ENCODE data around the gene SCUBE1. TPM values are rescaled to one million over a fixed set of nuclear protein-coding genes. Genes with fewer than 3 reads are reported as not detected.

The SCUBE1 gene
- total RNA-seq, 1 donor from 2014 or later = 0.39 TPM

DNA sequence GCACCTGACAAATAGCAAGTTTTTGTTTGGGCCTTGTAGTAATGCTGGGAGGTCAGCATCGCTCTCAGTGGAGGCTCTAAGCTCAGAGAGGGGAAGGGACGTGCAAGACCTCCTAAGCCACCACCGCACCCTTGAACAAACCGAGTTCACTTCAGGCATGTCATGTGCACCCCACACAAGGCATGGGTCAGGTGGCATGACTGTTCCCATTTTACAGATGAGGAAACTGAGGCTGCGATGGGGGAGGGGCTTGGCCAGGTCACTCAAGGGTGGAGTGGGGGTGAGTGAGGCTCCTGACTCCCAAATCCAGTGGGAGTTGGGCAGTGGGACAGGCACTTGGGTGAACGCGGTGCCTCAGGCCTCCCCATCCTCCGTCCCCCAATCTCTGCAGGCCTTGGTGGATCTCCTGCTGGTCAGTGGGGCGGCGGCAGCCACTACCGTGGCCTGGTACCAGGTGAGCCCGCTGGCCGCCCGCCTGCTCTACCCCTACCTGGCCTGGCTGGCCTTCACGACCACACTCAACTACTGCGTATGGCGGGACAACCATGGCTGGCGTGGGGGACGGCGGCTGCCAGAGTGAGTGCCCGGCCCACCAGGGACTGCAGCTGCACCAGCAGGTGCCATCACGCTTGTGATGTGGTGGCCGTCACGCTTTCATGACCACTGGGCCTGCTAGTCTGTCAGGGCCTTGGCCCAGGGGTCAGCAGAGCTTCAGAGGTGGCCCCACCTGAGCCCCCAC is 180.6 kb downstream of the SCUBE1 start:
- intact Hi-C loops (cut with micrococcal nuclease) = no loop called here

DNA sequence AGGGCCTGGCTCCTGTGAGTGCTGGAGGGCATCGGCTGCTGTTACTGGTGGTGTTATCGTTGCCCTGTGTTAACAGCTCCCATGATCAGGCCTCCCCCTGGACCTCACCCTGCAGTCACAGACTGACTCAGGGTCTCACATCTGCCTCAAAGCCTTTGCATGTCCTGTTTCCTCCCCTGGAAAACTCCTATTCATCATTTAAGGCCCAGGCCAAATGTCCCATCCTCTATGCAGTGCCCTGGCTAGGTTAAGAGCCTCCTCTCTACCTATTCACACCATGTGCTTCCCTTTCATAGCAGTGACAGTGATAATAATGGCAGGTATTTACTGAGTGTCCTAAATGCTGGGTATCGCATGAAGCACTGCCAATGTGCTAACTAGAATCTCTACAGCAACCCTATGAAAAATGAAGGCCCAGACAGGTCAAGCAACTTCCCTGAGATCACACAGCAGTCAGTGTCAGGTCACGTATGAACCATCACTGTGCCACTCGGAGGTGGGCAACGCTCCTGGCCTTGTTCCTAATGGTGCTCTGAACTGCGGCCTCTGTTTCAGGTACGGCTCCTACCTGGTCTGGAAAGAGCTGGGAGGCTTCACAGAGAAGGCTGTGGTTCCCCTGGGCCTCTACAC is 182.6 kb downstream of the SCUBE1 start:
- intact Hi-C loops (cut with micrococcal nuclease) = no loop called here

DNA sequence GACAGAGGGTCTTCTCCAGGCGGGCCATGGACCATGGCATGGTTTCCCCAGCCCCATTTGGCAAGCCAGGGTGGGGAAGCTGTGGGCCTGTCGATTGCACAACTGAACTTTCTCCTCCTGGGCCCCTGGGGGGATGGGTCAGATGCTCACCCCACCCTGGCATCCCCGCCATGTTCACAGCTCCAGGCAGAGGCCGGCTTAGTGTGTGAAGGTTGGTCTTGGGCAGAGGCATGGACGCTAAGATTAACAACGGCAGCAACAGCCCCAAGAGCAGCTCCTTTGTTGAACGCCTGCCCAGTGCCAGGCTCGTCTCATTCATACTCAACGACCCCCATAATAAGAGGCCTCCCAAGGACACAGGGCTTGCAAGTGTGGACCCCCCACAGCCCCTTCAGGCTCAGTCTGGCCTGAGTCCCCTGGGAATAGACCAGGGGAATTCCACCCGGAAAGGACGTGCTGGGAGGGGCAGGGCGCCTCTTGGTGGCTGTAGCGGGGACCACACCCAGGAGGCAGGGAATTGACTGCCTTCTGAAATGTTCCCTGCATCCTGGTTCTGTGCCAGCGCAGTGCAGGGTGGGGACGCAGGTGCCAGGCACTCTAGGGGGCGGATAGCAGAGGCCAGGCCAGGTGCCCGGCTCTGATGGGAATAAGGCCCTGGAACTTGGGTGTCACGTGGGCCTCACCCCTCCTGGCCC is 183.5 kb downstream of the SCUBE1 start:
- intact Hi-C loops (cut with micrococcal nuclease) = no loop called here

DNA sequence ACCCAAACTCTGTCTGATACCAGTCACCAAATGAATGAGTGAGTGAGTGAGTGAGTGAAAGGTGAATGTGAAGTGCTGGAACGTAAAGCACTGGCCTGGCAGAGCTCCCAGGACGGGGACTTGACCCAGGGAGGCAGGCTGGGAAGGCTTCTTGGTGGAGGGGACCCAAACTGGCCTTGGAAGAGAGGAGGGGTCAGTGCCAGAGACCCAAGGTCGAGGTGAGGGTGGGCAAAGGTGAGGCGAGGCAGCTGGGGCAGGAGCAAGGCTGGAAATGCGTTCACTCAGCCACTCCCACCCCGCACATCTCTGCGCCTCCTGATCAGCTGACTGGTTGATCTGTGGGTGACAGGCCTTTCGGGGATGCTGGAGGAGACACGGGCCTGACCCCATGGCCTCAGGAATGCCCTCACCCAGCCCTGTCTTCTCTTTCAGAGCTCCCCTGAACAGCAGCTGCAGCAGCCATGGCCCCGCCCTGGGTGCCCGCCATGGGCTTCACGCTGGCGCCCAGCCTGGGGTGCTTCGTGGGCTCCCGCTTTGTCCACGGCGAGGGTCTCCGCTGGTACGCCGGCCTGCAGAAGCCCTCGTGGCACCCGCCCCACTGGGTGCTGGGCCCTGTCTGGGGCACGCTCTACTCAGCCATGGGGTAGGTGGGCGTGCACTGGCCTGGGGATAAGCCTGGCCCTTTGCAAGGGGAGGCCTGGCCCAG is 184.2 kb downstream of the SCUBE1 start:
- intact Hi-C loops (cut with micrococcal nuclease) = no loop called here

DNA sequence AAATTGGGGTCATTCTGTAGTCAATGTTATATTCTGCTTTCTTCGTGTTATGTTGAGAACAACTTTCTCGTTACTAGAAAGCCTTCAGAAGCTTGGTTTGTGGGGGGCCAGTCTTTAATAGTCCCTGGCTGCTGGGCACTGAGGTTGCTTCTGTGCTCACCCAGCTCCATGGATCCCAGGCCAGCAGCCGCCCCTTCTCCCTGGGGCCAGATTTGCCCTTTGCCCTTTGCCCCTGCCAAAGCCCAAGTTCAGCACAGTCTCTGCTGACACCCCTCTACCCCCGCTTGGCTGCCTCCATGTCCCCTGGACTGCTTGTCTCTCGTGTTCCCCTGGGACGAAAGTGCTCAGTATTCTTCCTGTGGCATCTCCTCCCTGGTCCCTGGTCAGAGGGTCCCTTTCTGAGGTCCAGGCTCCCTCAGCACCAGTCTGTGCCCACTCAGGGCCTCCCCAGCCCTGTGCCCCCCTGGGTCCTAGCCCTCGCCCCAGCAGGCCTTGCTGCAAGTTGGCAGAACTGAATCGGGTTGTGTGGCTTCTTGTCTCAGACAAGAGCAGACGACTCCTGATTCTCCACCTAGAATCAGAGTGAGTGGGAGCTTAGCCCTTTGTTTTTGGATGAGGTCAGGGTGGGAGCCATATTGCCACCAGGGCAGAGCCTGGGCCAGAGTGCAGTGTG is 185.2 kb downstream of the SCUBE1 start:
- intact Hi-C loops (cut with micrococcal nuclease) = no loop called here

DNA sequence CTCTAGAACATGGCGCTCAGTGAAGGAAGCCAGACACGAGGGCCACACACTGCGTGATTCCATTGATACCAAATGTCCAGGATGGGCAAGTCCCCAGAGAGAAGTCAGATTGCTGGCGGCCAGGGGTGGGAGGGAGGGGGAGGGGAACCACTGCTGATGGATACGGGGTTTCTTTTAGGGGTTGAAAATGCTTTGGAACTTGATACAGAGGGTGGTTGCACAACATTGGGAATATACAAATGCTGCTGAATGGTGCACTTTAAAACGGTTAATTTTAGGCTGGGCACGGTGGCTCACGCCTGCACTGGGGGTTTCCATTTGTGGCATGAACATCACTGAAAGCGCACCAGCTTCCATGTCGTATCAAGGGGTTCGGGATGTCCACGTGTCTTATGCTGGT is 186.8 kb downstream of the SCUBE1 start:
- intact Hi-C loops (cut with micrococcal nuclease) = no loop called here

DNA sequence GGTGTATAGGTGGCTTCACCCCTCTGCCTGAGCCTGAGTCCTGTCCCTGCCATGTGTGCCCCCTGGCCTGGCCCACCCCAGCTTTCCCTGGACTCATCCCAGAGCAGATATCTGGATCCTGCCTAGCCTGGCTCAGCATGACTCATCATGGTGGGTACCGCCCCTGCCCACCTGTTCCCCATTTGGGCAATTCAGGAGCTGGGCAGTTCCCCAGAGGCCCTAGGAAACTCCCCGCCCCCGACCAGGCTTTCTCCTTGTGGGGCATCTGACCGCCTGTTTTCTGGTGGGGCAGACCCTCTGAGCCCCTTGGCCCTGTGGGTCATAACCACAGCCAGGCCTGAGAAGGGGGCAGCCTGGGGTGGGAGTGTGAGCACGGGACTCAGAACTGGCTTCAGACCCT is 187.4 kb downstream of the SCUBE1 start:
- intact Hi-C loops (cut with micrococcal nuclease) = no loop called here

DNA sequence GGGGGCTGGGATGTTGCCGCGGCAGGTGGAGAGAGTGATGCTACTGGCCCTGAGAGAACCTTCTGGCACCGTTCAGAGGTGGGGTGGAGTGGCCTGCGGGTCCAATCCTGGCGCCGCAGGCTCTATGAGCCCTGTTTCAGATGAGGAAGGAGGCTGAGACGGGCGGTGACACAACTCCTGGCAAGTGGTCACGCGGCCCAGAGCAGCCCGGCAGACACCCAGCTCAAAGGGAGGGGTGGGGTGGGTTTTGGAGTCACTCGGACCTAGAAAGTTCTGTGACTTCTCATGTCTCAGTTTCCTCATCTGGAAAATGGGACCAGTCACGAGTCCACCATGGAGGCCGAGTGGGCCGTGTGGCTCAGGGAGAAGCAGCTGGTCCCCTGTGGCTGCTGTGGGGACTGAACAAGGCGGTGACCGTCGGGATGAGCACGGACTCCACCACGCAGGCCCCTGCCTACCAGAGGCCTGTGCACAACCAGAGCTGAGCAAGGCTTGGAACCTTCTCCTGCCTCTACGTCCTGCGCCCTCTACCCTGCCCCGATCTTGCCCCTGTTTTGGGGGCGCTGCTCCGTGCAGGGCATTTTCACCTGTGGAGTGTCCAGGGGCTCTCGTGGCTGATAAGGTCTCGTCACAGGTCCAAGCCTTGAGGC is 188.2 kb downstream of the SCUBE1 start:
- intact Hi-C loops (cut with micrococcal nuclease) = no loop called here

DNA sequence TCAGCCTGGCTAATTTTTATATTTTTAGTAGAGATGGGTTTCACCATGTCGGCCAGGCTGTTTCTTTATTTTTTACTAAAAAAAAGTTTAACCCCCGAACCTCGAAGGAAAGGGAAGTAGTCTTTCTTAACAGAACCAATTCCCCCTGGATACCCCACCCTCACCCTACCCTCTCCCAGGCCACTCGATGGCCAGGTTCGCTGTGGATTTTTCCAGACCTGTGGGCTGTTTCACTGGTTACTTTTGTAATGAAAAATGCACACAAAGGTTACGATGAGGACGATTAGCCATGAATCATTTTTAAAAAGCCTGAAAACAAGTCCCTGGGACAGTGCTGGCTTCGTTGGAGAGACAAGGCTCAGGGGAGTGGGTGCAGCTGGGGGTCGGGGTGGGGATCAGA is 189.3 kb downstream of the SCUBE1 start:
- intact Hi-C loops (cut with micrococcal nuclease) = loop anchor here (2.0 kb wide), 1 partner anchor 43 kb away; the partner anchor contains the start of gene BIK

DNA sequence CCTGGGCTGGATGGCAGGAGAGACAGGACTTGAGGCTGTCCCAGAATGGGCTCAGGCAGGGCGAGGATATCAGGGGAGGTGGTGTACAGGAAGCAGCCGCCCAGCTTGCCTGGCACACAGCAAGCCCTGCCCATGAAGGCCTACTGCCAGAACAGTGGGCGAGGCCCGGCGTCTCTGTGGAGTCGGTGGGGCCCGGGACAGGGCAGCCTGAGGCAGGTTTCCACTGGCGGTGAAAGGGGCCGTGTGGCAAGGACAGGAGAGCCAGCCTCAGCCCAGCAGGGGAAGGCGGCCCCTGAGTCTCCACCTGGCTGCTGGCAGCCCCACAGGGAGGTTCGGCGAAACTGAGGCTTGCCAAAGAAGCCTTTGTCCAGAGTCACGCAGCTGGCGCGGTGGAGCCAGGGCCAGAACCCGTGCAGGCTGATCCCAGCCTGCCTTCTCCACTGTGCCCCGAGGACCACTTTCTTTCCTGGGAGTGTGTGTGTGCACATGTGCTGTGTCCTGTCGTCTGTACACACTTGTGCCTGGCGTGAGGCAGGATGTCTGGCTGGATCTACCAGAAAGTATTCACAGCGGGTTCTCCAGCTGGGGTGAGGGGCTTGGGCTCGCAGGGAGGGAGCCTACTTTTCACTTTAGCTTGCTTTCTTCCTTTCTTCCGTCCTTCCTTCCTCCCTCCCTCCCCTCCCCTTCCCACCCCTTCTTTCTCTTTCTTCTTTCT is 190.7 kb downstream of the SCUBE1 start:
- intact Hi-C loops (cut with micrococcal nuclease) = loop anchor here (1.0 to 2.0 kb wide), 3 partner anchors 9 to 42 kb away; partner anchors contain the start of genes BIK and MCAT

DNA sequence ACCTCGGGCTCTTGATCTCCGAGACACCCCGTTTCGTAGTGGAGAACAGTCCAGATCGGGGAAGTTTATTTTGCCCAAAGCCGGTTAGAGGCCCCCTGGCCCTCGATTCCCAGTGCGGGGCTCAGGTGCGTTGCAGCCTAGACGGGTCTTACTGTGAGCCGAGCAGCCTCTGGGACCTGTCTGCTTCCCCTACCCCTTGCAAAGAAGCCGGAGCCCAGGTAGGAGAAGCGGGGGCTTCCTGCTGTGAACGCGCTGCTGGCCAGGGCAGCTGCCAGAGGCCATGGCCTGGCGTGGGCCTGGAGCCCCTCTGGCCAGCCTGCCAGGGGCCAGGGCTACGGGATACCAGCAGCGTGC is 191.2 kb downstream of the SCUBE1 start:
- intact Hi-C loops (cut with micrococcal nuclease) = loop anchor here (1.0 to 2.0 kb wide), 3 partner anchors 9 to 41 kb away; partner anchors contain the start of genes BIK and MCAT

DNA sequence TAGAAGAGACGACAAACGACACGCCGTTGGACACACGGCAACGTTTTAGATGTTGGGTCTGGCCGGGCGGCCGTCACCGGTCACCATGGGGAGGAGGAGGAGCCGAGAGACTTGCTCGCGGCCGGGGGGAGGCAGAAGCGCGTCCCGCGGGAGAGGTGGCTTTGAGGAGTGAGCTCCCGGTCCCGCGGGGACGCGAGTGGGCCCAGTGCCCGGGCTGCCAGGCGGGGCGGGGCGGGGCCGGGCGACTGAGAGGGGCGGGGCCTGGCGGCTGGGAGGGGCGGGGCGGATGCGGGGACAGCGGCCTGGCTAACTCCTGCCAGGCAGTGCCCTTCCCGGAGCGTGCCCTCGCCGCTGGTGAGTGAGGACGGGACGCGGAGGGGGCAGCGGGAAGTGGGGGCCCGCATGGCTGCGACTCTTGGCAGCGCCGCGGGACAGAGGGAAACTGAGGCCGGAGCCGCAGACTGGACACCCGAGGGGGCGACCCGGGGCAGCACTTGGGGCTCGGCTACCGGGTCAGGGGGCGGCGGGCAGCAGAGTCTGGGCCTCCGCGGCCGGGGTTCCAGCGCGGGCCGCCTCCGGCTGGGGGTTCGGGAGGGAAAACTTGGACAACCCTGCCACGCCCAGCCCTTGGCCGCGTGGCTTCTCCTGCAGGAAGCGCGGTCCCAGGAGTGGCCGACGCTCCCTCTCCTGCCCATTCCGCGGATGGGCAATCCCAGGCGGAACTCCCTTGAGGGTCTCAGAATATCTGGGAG is 191.7 kb downstream of the SCUBE1 start, which contains the start of gene TSPO:
TSPO (plus strand) TSS at position 309 of the 752 bp plus-strand sequence. CDS start 7,680 bp downstream, outside the sequence.
- intact Hi-C loops (cut with micrococcal nuclease) = loop anchor here (1.0 to 2.0 kb wide), 5 partner anchors 8 to 137 kb away; partner anchors contain the start of genes BIK, MCAT, PACSIN2 and TTLL1

DNA sequence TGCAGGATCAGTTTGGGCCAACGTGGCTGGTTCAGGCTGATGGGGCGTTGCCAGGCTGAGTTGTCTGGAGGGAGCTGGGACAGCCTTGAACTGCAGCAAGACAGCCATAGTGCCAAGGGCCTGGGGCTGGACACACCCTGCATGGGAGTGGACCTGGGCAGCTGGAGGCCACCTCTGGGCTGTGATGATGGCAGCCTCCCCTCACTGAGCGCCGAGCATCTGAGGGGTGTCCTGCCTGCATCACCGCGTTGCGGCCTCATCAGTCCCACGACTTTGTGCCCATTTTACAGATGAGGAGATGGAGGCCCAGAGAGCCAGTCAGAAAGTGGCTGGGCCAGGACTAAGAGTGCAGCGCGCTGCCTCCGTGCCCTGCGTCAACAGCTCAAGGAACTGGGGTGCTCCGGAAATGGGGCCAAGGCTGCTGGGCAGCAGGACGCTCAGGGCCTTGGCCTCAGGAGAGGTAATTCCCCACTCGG is 192.4 kb downstream of the SCUBE1 start:
- intact Hi-C loops (cut with micrococcal nuclease) = loop anchor here (2.0 kb wide), 2 partner anchors 62 to 136 kb away; partner anchors contain the start of genes PACSIN2 and TTLL1

DNA sequence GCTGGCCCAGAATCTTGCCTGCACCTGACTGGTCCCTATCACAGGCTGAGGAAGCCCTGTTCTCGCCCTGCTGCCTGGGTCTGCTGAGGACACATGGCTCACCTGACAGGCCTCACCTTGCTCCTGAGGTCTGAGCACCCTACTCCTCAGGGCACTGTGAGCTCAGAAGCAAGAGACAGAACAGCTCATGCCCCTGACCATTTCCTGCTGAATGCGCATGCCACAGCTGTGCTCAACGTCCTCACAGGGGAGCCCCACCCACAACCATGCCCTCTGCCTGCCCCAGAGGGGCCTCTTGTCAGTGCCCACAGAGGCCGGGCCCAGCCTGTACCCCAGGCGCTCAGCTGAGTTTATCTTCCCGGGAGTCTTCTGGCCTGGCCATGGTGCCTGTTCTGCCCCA is 194.6 kb downstream of the SCUBE1 start:
- intact Hi-C loops (cut with micrococcal nuclease) = no loop called here

DNA sequence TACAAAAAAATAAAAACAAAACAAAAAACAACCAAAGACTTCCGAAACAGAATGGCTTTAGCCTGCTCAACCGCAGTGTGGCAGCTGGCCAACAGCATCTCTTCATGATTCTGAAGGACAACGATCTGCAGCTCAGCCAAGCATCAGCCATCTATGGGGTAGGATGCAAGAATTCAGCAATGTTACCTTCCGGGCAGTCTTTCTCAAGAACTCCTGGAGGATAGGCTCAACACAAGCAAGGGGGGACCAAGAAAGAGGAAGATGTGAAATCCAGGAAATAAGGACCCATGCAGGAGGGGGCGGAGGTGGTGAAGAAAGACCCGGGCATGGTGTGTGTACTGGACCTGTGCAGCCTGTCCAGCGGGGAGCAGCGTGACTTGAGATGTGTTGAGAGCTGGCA is 195.4 kb downstream of the SCUBE1 start:
- intact Hi-C loops (cut with micrococcal nuclease) = no loop called here
